ENCODE results near the gene SLC25A18.

DNA sequence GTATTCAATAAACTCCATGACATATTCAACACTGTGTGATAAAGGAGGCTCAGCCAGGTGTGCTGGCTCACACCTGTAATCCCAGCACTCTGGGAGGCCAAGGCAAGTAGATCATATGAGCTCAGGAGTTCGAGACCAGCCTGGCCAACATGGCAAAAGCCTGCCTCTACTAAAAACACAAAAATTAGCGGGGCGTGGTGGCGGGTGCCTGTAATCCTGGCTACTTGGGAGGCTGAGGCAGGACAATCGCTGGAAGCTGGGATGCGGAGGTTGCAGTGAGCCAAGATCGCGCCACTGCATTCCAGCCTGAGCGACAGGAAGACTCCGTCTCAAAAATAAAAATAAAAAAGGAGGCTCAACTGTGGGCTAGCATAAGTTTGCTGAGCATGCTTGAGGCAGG lies 4.1 kb upstream of the SLC25A18 start:
- TF ChIP-seq EZH2 (IDR thresholded peaks at IDR 0.05; ENCODE audit: borderline replicate concordance, control insufficient read depth, low read depth, low read length) (no peak), ZNF24 (IDR thresholded peaks at IDR 0.05) (no peak), POLR2A (IDR thresholded peaks at IDR 0.05; ENCODE audit: low read depth, low read length) (no peak), POLR2AphosphoS5 (IDR thresholded peaks at IDR 0.05; ENCODE audit: low read length) (no peak), EP300 (IDR thresholded peaks at IDR 0.05; ENCODE audit: borderline replicate concordance in 1 of 2, control insufficient read depth in 1 of 2, low read depth in 2 of 2, low read length in 2 of 2) (no peak), NFYB (IDR thresholded peaks at IDR 0.05; ENCODE audit: insufficient read depth, low read depth, low read length) (no peak), ZNF622 (IDR thresholded peaks at IDR 0.05) (no peak), CEBPB (IDR thresholded peaks at IDR 0.05; ENCODE audit: borderline replicate concordance in 1 of 2, low read depth in 2 of 2, low read length in 2 of 2) (no peak), MXI1 (IDR thresholded peaks at IDR 0.05; ENCODE audit: low read depth, low read length) (no peak), MYC (IDR thresholded peaks at IDR 0.05; ENCODE audit: insufficient read depth, insufficient read length, insufficient replicate concordance, low read length, severe bottlenecking) (no peak)
- TF ChIP-seq, protein P1, sequence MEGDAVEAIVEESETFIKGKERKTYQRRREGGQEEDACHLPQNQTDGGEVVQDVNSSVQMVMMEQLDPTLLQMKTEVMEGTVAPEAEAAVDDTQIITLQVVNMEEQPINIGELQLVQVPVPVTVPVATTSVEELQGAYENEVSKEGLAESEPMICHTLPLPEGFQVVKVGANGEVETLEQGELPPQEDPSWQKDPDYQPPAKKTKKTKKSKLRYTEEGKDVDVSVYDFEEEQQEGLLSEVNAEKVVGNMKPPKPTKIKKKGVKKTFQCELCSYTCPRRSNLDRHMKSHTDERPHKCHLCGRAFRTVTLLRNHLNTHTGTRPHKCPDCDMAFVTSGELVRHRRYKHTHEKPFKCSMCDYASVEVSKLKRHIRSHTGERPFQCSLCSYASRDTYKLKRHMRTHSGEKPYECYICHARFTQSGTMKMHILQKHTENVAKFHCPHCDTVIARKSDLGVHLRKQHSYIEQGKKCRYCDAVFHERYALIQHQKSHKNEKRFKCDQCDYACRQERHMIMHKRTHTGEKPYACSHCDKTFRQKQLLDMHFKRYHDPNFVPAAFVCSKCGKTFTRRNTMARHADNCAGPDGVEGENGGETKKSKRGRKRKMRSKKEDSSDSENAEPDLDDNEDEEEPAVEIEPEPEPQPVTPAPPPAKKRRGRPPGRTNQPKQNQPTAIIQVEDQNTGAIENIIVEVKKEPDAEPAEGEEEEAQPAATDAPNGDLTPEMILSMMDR (IDR thresholded peaks at IDR 0.05 in 2 of 3, conservative IDR thresholded peaks at IDR 0.05 in 1 of 3; ENCODE audit: control insufficient read depth in 2 of 3, extremely low read depth in 1 of 3, insufficient read depth in 1 of 3, low read depth in 3 of 3, low read length in 3 of 3), result no peak
- TF ChIP-seq, protein P2, sequence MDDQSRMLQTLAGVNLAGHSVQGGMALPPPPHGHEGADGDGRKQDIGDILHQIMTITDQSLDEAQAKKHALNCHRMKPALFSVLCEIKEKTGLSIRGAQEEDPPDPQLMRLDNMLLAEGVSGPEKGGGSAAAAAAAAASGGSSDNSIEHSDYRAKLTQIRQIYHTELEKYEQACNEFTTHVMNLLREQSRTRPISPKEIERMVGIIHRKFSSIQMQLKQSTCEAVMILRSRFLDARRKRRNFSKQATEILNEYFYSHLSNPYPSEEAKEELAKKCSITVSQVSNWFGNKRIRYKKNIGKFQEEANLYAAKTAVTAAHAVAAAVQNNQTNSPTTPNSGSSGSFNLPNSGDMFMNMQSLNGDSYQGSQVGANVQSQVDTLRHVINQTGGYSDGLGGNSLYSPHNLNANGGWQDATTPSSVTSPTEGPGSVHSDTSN (IDR thresholded peaks at IDR 0.05; ENCODE audit: insufficient replicate concordance, low read depth, low read length), result no peak
- TF ChIP-seq, protein P3, sequence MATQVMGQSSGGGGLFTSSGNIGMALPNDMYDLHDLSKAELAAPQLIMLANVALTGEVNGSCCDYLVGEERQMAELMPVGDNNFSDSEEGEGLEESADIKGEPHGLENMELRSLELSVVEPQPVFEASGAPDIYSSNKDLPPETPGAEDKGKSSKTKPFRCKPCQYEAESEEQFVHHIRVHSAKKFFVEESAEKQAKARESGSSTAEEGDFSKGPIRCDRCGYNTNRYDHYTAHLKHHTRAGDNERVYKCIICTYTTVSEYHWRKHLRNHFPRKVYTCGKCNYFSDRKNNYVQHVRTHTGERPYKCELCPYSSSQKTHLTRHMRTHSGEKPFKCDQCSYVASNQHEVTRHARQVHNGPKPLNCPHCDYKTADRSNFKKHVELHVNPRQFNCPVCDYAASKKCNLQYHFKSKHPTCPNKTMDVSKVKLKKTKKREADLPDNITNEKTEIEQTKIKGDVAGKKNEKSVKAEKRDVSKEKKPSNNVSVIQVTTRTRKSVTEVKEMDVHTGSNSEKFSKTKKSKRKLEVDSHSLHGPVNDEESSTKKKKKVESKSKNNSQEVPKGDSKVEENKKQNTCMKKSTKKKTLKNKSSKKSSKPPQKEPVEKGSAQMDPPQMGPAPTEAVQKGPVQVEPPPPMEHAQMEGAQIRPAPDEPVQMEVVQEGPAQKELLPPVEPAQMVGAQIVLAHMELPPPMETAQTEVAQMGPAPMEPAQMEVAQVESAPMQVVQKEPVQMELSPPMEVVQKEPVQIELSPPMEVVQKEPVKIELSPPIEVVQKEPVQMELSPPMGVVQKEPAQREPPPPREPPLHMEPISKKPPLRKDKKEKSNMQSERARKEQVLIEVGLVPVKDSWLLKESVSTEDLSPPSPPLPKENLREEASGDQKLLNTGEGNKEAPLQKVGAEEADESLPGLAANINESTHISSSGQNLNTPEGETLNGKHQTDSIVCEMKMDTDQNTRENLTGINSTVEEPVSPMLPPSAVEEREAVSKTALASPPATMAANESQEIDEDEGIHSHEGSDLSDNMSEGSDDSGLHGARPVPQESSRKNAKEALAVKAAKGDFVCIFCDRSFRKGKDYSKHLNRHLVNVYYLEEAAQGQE (IDR thresholded peaks at IDR 0.05; ENCODE audit: low read depth, low read length), result no peak
- TF ChIP-seq, protein P4, sequence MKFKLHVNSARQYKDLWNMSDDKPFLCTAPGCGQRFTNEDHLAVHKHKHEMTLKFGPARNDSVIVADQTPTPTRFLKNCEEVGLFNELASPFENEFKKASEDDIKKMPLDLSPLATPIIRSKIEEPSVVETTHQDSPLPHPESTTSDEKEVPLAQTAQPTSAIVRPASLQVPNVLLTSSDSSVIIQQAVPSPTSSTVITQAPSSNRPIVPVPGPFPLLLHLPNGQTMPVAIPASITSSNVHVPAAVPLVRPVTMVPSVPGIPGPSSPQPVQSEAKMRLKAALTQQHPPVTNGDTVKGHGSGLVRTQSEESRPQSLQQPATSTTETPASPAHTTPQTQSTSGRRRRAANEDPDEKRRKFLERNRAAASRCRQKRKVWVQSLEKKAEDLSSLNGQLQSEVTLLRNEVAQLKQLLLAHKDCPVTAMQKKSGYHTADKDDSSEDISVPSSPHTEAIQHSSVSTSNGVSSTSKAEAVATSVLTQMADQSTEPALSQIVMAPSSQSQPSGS (IDR thresholded peaks at IDR 0.05; ENCODE audit: low read length), result no peak
